A549 (cell line): ENCODE data around the gene CD58. TPM values are rescaled to one million over a fixed set of nuclear protein-coding genes. Genes with fewer than 3 reads are reported as not detected.

Experiments used
- ATAC-seq, 2 experiments: fragments of 200-7000 bp in 1 of 2; fragments of >200 bp in 1 of 2; cut with Nextera tagmentation in 1 of 2; cut with Tn5 transposase in 1 of 2; 3 replicates each; pipeline versions ENCODE4 v1.8.0 to v1.9.1; 2018 to 2020; ENCODE audit warnings: mild to moderate bottlenecking in 1 of 2, moderate library complexity in 1 of 2
- CTCF ChIA-PET: fragments of 300-600 bp; sonication (Branson Sonifier 250); formaldehyde crosslinking; extraction: SDS; loops from one replicate; lab custom pipeline; 2021; ENCODE audit warnings: antibody characterized with exemption, inconsistent platforms; lab: Yijun Ruan, JAX
- POLR2A ChIA-PET: fragments of 350-600 bp; formaldehyde crosslinking; extraction: SDS; loops from one replicate; lab custom pipeline; 2021; ENCODE audit warnings: antibody characterized with exemption, inconsistent platforms; lab: Yijun Ruan, JAX
- DNase-seq, 2 experiments: peaks; one replicate each; pipeline versions ENCODE4 v3.0.0 to v3.0.0-alpha.2; 2011 to 2016; ENCODE audit warnings: low read depth in 1 of 2, low spot score in 1 of 2
- FAIRE-seq: peaks from 2 replicates; lab custom pipeline; 2011; peaks lifted over from hg19 to GRCh38; lab: Jason Lieb, UNC
- H3K27ac ChIP-seq, 2 experiments: fragments of >200 bp; sonication (Bioruptor Twin); formaldehyde crosslinking; 3 replicates each; pipeline ENCODE4 v1.5.1; 2016 to 2017
- H3K4me1 ChIP-seq: fragments of >200 bp; sonication (Bioruptor Twin); formaldehyde crosslinking; 3 replicates; pipeline ENCODE4 v1.6.1; 2016
- H3K4me2 ChIP-seq: fragments of >200 bp; sonication (Bioruptor Twin); formaldehyde crosslinking; 3 replicates; pipeline ENCODE4 v1.6.1; 2016
- H3K4me3 ChIP-seq: fragments of >200 bp; sonication (Bioruptor Twin); formaldehyde crosslinking; 3 replicates; pipeline ENCODE4 v1.5.1; 2016
- H3K9me3 ChIP-seq: fragments of >200 bp; sonication (Bioruptor Twin); formaldehyde crosslinking; 3 replicates; pipeline ENCODE4 v1.6.1; 2016
- CTCF ChIP-seq: fragments of >200 bp; sonication (Bioruptor Twin); formaldehyde crosslinking; IDR thresholded peaks from 3 replicates; pipeline ENCODE4 v1.5.1; 2016
- EHF ChIP-seq: fragments of 250-450 bp; sonication (Bioruptor Pico); IDR thresholded peaks from 2 replicates; pipeline ENCODE4 v1.5.0; 2020; ENCODE audit warnings: mild to moderate bottlenecking
- EHMT2 ChIP-seq: fragments of 200-600 bp; sonication (generic); IDR thresholded peaks from 2 replicates; pipeline ENCODE4 v1.6.1; 2016; ENCODE audit warnings: antibody characterized with exemption, low read depth, mild to moderate bottlenecking, moderate library complexity
- ELK1 ChIP-seq: fragments of 150-350 bp; IDR thresholded peaks from 2 replicates; pipeline ENCODE4 v1.6.1; 2014; ENCODE audit warnings: low read depth, mild to moderate bottlenecking, low read length
- EP300 ChIP-seq, 2 experiments: fragments of >200 bp; sonication (Bioruptor Twin); formaldehyde crosslinking; IDR thresholded peaks; 2 replicates in 1 of 2; 3 replicates in 1 of 2; pipeline ENCODE4 v1.6.1; 2016 to 2017
- ESRRA ChIP-seq: fragments of 150-350 bp; IDR thresholded peaks from 2 replicates; pipeline ENCODE4 v1.6.1; 2014; ENCODE audit warnings: mild to moderate bottlenecking, low read length, borderline replicate concordance
- FOSL2 ChIP-seq, 2 experiments: fragments of 450-650 bp in 1 of 2; fragments of >200 bp in 1 of 2; sonication (Bioruptor Twin) in 1 of 2; formaldehyde crosslinking; IDR thresholded peaks; 2 replicates each; pipeline versions ENCODE4 v1.5.0 to v1.6.1; 2016 to 2020; ENCODE audit warnings: mild to moderate bottlenecking in 1 of 2, moderate library complexity in 1 of 2
- HEYL ChIP-seq: fragments of 250-450 bp; sonication (Bioruptor Pico); IDR thresholded peaks from 2 replicates; pipeline ENCODE4 v1.8.0; 2021; ENCODE audit warnings: mild to moderate bottlenecking, moderate library complexity
- HMGXB4 ChIP-seq: fragments of 250-450 bp; sonication (Bioruptor Pico); IDR thresholded peaks from 2 replicates; pipeline ENCODE4 v1.5.0; 2021; ENCODE audit warnings: mild to moderate bottlenecking, moderate library complexity, borderline replicate concordance
- HOXB13 ChIP-seq: fragments of 250-450 bp; sonication (Bioruptor Pico); IDR thresholded peaks from 2 replicates; pipeline ENCODE4 v1.5.0; 2020; ENCODE audit warnings: low read depth, mild to moderate bottlenecking, moderate library complexity
- MAX ChIP-seq: IDR thresholded peaks from 2 replicates; pipeline ENCODE4 v1.6.1; 2012
- MYC ChIP-seq: IDR thresholded peaks from 2 replicates; pipeline ENCODE4 v1.6.1; 2012; ENCODE audit warnings: mild to moderate bottlenecking, inconsistent platforms, low read length, improper control_type of control experiment, borderline replicate concordance
- PBX3 ChIP-seq: IDR thresholded peaks from 2 replicates; pipeline ENCODE4 v1.6.1; 2012
- RARB ChIP-seq: fragments of 250-450 bp; sonication (Bioruptor Pico); IDR thresholded peaks from 2 replicates; pipeline ENCODE4 v1.8.0; 2021; ENCODE audit warnings: mild to moderate bottlenecking, moderate library complexity
- RNF2 ChIP-seq: fragments of 200-600 bp; sonication (generic); IDR thresholded peaks from 2 replicates; pipeline ENCODE4 v1.6.1; 2016; ENCODE audit warnings: low read depth, mild to moderate bottlenecking, antibody characterized with exemption, moderate library complexity, borderline replicate concordance
- TFCP2L1 ChIP-seq: fragments of 250-450 bp; sonication (Bioruptor Pico); IDR thresholded peaks from 2 replicates; pipeline ENCODE4 v1.5.0; 2021; ENCODE audit warnings: mild to moderate bottlenecking
- ZFP36 ChIP-seq: fragments of 450-650 bp; IDR thresholded peaks from 2 replicates; pipeline ENCODE4 v1.6.1; 2014; ENCODE audit warnings: borderline replicate concordance; ENCODE audit not compliant: partially characterized antibody
- ZSCAN20 ChIP-seq: fragments of 250-450 bp; sonication (Bioruptor Pico); IDR thresholded peaks from 2 replicates; pipeline ENCODE4 v1.8.0; 2022; ENCODE audit warnings: mild to moderate bottlenecking, moderate library complexity
- WGBS: methylation state at CpG from one replicate; pipeline ENCODE4 v1.1.6; 2017; ENCODE audit errors: missing lambda C conversion rate; 5-methylcytosine and 5-hydroxymethylcytosine counted together
- polyA plus RNA-seq, 4 experiments: library from polyadenylated mRNA; depleted of rRNA in 3 of 4; stranded (reverse); fragments of >200 nt; fragmentation: RNase III in 1 of 4; extraction: RNeasy Plus Mini Kit Qiagen cat#74134 plus additional on column Dnase treatment in 1 of 4; gene quantifications; 2 replicates in 3 of 4; 3 replicates in 1 of 4; pipeline ENCODE4 v1.2.3, GENCODE V29; 2011 to 2017
- TF ChIP-seq, protein P1 (sequence below): fragments of >200 bp; sonication (Bioruptor Twin); formaldehyde crosslinking; IDR thresholded peaks from 3 replicates; pipeline ENCODE4 v1.6.1; 2016
- TF ChIP-seq, protein P2 (sequence below): fragments of 200-600 bp; sonication (generic); IDR thresholded peaks from 2 replicates; pipeline ENCODE4 v1.6.1; 2016; ENCODE audit warnings: antibody characterized with exemption, mild to moderate bottlenecking, moderate library complexity

Gene CD58
- polyA plus RNA-seq, 2 of the 4 experiments (the other 2 are of a cell fraction): 22.4 to 38.4 TPM

DNA sequence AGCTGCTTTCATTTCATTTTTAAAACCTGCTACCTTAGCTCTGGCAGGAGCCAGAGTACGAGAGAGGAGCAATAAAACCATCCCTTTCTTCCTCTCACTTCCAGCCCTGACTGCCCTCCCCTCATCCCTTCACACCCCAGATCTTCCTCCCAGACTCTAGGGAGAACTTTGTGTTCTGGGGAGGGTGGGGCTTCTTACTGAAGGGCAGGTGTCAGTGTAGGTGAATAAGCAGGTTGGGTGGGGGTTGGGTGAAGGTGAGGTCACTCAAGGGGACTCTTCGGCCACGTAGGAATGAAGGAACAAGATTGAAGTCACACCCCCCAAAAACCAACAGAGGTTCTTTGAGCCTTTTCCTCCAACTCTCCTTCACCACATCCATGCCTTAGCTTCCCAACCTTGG, 88.9 kb downstream of the CD58 start:
- 0 out of 3 replicates have a peak, but pooled peaks cover 2% of the 10 kb centered on the region for H3K4me1 ChIP-seq
- FAIRE-seq (no peak), DNase-seq (no peak), ATAC-seq (no peak)
- TF ChIP-seq EHF (CRISPR knock-in tag) (no peak), EP300 (IDR thresholded peaks at IDR 0.05) (no peak), ELK1 (no peak), CTCF (no peak), RNF2 (no peak), HMGXB4 (CRISPR knock-in tag) (no peak), PBX3 (no peak), TFCP2L1 (CRISPR knock-in tag) (no peak), ZFP36 (no peak), MYC (no peak), ESRRA (no peak), HOXB13 (CRISPR knock-in tag) (no peak), RARB (no peak), EHMT2 (no peak), MAX (no peak), ZSCAN20 (CRISPR knock-in tag) (no peak), FOSL2 (IDR thresholded peaks at IDR 0.05) (no peak), FOSL2 (CRISPR knock-in tag; IDR thresholded peaks at IDR 0.05) (no peak), HEYL (CRISPR knock-in tag) (no peak)
- TF ChIP-seq, protein P1, sequence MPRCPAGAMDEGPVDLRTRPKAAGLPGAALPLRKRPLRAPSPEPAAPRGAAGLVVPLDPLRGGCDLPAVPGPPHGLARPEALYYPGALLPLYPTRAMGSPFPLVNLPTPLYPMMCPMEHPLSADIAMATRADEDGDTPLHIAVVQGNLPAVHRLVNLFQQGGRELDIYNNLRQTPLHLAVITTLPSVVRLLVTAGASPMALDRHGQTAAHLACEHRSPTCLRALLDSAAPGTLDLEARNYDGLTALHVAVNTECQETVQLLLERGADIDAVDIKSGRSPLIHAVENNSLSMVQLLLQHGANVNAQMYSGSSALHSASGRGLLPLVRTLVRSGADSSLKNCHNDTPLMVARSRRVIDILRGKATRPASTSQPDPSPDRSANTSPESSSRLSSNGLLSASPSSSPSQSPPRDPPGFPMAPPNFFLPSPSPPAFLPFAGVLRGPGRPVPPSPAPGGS: no peak
- TF ChIP-seq, protein P2, sequence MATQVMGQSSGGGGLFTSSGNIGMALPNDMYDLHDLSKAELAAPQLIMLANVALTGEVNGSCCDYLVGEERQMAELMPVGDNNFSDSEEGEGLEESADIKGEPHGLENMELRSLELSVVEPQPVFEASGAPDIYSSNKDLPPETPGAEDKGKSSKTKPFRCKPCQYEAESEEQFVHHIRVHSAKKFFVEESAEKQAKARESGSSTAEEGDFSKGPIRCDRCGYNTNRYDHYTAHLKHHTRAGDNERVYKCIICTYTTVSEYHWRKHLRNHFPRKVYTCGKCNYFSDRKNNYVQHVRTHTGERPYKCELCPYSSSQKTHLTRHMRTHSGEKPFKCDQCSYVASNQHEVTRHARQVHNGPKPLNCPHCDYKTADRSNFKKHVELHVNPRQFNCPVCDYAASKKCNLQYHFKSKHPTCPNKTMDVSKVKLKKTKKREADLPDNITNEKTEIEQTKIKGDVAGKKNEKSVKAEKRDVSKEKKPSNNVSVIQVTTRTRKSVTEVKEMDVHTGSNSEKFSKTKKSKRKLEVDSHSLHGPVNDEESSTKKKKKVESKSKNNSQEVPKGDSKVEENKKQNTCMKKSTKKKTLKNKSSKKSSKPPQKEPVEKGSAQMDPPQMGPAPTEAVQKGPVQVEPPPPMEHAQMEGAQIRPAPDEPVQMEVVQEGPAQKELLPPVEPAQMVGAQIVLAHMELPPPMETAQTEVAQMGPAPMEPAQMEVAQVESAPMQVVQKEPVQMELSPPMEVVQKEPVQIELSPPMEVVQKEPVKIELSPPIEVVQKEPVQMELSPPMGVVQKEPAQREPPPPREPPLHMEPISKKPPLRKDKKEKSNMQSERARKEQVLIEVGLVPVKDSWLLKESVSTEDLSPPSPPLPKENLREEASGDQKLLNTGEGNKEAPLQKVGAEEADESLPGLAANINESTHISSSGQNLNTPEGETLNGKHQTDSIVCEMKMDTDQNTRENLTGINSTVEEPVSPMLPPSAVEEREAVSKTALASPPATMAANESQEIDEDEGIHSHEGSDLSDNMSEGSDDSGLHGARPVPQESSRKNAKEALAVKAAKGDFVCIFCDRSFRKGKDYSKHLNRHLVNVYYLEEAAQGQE: no peak
- ChIA-PET POLR2A (no interaction called here), CTCF (interaction anchor here (1.3 to 8.6 kb wide), 4 partner anchors 12 to 342 kb away, joined by 4 to 209 read pairs (median 65); no protein-coding TSS in a partner anchor)
- H3K9me3 ChIP-seq: no peaks in the 10 kb centered on the region
- 53% methylated on average over 3 of the region's 3 CpGs for WGBS
- H3K4me2 ChIP-seq: no peak overlapping the region
- H3K27ac ChIP-seq: no peak overlapping the region
- H3K4me3 ChIP-seq: no peak overlapping the region
